Peyer's patch (tissue), 4 donors: Measurements from ENCODE around the gene WARS2.

Experiments used
- POLR2A ChIP-seq, 2 donors: fragments of 450-650 bp; IDR thresholded peaks; one replicate each; pipeline ENCODE4 v1.5.1; 2017; ENCODE audit warnings: antibody characterized with exemption in 2 of 2, mild to moderate bottlenecking in 2 of 2, moderate library complexity in 2 of 2
- TF ChIP-seq, protein P1 (sequence below), 6 experiments: fragments of 450-650 bp in 4 of 6; fragments of 200-600 bp in 2 of 6; sonication (generic) in 1 of 6; IDR thresholded peaks; one replicate each; pipeline ENCODE4 v1.5.1; 2017 to 2019; ENCODE audit warnings: antibody characterized with exemption in 6 of 6, mild to moderate bottlenecking in 3 of 6, moderate library complexity in 1 of 6

DNA sequence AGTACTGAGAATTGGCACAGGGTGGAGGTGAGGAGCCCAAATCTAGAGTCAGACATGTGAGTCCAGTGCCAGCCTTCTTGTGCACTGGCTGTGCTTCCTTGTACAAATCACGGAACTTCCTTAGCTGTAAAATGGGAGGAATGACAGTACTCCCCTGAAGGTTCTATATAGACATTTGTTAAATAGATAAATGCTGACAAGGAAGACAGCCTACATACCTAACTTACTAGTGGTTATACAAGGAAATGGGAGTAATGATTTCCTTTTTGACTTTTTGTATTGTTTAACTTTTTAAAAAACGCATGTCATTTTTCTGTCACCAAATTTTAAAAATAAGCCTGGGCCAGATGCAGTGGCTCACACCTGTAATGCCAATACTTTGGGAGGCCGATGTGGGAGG lies 50.2 kb downstream of the WARS2 start:
- TF ChIP-seq, protein P1, sequence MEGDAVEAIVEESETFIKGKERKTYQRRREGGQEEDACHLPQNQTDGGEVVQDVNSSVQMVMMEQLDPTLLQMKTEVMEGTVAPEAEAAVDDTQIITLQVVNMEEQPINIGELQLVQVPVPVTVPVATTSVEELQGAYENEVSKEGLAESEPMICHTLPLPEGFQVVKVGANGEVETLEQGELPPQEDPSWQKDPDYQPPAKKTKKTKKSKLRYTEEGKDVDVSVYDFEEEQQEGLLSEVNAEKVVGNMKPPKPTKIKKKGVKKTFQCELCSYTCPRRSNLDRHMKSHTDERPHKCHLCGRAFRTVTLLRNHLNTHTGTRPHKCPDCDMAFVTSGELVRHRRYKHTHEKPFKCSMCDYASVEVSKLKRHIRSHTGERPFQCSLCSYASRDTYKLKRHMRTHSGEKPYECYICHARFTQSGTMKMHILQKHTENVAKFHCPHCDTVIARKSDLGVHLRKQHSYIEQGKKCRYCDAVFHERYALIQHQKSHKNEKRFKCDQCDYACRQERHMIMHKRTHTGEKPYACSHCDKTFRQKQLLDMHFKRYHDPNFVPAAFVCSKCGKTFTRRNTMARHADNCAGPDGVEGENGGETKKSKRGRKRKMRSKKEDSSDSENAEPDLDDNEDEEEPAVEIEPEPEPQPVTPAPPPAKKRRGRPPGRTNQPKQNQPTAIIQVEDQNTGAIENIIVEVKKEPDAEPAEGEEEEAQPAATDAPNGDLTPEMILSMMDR (IDR thresholded peaks at IDR 0.05) = no peak
- TF ChIP-seq POLR2A (IDR thresholded peaks at IDR 0.05) = no peak
